HG03095 (cell line): ENCODE results near the gene NAA60.
"Not testable (repeated sequence)": the region's sequence is repeated elsewhere in the genome, so short reads cannot be mapped to it uniquely, and the experiment has no call there.

Experiments
- ATAC-seq: cut with Tn5 transposase; IDR thresholded peaks from one replicate; pipeline ENCODE4 v1.9.1; 2021; ENCODE audit warnings: moderate library complexity; ENCODE audit not compliant: unreplicated experiment

The NAA60 gene

DNA sequence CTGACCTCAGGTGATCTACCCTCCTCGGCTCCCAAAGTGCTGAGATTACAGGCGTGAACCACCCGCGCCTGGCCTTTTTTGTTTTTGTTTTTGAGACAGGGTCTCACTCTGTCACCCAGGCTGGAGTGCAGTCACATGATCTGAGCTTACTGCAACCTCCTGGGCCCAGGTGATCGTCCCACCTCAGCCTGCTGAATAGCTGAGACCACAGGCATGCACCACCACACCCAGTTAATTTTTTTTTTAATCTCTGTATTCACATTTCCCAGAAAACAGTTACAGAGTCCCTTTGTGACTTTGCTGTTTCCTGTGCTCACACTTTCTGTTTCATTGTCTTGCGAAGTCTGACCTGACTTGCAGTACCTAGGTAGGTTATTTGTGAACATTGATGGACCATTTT is 60.0 kb downstream of the NAA60 start:
- ATAC-seq: no peak

DNA sequence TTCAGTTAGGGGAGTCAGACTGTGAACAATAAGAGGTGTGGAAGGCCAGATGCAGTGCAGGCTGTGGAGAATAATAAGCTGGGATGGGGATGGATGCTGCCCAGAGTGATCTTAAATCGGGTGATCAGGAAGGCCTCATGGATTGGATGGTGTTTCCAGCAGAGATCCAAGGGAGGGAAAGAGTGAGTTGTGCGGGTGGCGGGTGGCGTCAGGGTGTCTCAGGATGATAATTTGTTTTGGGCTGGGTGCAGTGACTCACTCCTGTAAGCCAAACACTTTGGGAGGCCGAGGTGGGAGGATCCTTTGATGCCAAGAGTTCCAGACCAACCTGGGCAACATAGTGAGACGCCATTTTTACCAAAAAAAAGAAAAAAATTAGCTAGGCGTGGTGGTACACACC is 65.3 kb downstream of the NAA60 start:
- no peak for ATAC-seq

DNA sequence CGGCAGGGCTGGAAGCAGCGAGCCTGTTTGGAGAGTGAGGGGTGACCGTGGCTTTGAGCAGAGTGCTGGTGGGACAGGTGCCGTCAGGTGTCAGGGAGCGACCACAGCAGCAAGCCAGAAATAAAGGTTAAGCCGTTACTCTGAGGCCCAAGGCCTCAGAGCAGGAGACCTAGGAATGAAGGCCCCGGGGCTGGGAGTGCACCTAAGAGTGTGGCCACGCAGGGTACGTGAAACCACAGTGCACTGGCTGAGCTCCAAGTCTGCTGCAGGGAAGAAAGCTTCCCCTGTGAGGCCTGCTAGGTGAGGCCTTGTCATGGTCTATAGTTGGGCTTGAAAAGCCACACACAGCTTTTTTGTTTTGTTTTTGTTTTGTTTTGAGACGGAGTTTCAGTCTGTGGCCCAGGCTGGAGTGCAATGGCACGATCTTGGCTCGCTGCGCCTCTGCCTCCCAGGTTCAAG is 66.0 kb downstream of the NAA60 start:
- ATAC-seq: no peak

DNA sequence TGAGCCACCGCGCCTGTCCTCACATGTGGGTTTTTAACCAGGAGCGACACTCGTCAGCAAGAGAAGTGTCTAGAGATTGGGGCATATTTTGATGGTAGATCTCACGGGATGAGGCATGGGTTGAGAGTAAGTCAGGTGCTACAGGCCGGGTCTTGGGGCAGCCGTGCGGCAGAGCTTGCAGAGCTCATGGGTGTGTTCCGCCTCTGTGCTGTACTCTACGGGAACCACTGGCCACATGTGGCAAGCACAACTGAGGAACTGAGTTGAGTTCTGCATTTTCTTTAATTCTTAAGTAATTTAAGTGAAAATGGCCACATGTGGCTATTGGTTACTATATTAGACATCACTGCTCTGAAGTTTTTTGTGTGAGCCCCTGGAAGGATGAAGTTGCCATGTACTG is 66.9 kb downstream of the NAA60 start:
- no peak for ATAC-seq

DNA sequence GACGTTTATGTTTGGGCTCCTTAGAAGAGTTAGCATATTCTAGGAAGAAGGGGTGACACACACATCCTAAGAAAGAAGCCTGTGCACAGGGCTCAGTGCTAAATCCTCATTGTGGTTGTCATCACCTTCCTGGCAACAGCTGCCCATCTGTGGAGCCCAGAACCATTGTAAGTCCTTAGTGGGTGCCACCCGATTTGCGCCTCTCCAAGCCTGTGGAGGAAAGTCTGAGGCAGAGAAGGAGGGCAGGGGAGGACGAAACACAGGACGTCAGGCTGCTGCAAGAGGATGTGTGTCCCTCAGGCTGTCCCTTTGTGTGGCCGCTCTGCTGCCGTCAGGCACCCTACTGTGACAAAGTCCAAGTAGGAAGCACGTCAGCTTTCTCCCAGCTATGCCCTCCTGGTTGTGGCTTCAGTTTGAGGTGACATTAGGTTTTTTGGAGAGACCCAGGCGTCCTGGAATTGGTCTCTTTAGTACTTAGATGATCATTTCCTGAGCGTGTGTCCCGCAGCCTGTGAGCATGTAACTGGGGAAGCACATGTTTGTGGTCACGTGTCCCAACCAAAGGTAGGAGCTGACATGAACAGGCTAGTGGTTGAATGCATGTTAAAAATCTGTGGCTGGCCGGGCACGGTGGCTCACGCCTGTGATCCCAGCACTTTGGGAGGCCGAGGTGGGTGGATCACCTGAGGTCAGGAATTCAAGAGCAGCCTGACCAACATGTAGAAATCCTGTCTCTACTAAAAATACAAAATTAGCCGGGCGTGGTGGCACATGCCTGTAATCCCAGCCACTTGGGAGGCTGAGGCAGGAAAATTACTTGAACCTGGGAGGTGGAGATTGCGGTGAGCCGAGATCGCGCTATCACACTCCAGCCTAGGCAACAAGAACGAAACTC is 68.1 kb downstream of the NAA60 start:
- no peak for ATAC-seq

DNA sequence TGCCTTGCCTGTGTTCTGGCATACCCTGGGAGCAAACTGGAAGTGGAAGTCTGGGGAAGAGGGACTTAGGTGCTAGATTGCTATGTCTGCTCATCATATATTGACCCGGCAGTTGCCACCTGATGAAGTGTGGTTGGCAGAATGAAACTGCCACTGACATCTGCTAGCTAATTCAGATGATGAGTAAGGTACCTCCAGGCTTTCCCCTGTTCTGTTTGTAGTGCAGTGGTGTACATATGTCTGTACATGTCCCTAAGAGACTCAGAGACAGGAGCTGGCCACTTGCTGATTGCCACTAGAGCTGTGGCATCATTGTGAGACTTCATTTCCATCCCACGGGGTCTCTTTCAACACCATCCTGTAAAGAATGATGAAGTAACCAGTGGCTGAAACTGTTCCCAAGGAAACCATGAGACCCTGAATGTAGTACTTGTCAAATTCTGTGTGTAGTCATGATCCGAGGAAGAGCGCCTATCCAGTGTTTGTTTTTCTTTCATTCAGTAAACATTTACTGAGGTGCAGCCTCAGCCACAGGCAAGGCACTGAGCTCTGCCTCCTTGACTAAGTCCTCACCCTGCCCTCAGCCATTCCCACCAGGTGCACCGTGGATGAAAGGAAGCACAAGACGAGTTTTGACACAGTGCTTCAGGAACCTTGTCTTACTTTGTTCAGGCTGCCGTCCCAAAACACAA is 70.6 kb downstream of the NAA60 start:
- no peak for ATAC-seq

DNA sequence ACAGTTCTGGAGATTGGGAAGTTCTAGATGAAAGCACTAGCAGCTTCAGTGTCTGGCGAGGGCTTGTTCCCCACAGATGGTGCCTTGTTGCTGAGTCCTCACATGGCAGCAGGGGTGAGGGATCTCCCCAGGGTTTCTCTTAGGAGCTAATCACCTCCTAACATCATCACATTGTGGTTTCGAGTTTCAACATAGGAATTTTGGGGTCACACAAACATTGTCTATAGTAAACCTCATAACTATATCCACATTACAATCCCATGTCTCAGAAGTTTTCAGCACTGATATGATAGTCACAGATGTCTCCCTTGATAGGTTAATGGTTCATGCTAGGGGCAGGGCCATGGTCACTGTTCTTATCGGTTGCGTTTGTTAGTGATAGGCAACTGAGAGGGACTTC is 71.1 kb downstream of the NAA60 start:
- no peak for ATAC-seq

DNA sequence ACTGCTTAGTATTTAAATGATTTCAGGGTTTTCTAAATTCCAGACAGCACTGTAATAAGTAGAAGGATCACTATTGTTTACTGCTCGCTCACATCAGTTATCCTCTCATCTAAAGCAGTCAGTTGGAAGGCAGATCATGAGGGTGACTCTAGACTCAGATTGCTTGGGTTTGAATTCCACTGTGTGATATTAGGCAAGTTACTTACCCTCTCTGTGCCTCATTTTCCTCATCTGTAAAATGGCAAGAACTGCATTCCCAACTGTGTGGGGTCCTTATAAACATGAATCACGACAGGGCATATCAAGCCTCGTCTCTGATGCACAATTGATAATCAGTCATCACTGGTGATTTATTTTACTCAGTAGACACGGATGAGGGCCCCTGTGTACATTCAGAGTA is 72.4 kb downstream of the NAA60 start:
- ATAC-seq: no peak

DNA sequence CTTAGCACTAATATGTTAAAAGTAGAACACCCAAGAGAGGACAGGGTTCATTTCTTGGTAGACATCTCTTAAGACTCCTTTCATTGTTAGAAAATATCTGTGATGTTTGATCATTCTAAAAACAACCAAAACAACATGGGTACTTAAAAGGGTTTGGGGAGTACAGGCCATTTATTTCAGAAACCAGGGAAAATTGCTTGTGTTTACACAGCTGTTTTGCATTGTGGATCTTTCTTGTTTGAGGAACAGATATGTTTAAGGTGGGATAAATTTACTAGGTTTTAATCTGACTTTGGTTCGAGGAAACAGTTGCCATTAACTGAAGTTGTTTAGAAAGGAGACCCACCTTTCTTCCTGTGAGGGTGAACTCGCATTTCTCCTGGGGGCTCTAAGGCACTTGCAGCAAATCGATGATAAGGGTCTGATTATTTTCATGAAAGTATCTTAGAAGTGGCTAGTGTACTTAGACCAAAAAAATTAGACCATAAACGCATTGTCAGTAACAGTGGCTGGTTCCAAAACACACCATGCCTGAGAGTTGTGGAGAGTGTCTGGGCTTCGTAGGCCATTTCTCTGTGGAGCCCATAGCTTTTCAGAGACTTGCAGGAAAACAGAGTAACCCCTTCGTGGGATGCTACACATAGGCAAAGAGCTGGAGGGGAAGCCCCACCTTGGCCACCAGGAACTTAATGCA is 75.0 kb downstream of the NAA60 start:
- no peak for ATAC-seq

DNA sequence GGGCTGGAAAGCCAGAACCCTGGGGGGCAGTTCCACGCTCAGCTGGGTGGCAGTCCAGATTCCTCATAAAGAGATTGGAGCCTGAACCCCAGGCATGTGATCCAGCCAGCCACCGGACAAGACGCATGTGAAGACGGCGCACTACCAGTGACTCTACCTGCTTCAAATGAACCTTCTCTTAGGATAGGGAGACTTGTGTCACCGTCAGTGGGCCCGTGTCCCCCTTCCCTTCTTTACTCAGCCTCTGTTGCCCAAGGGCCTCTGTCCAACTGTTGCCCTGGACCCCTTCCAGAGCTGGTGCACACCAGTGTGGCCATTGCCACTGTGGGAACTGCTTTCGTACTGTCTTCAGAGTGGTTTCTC is 75.5 kb downstream of the NAA60 start:
- no peak for ATAC-seq

DNA sequence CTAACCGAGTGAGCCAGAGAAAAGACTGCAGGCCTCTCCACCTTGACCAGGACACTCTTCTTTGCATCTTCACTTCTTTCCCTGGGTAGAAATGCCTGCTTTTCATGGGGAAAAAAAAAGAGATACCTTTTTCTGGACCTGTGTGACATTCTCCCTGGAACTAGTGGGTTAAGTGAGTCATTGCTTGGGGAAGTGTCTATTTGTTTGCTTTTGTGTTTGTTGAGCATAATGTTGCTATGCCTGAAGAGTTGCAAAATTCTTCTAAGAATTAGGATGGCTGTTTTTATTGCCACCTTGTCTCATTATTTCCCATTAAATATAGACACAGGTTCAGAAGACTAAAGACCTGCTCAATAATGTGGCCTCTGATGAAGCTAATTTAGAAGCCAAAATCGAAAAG is 76.1 kb downstream of the NAA60 start:
- ATAC-seq: no peak

DNA sequence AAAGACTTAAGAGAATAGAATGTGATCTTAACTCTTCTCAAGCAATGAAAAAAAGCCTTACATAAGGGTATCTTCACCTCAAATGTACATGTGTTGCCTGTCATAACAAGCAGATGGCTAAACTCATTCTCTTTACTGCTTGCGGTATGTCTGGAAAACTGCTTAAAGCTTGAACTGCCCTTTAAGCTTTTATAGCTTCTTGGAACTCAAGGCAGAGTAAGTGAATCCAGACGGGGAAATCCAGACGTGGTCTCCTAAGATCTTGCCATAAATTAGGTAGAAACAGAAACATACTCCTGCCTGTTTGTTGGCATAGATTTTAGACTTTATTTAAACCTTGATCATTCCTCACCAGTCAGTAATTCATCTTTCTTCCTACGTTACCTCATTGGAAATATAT is 76.9 kb downstream of the NAA60 start:
- ATAC-seq: no peak

DNA sequence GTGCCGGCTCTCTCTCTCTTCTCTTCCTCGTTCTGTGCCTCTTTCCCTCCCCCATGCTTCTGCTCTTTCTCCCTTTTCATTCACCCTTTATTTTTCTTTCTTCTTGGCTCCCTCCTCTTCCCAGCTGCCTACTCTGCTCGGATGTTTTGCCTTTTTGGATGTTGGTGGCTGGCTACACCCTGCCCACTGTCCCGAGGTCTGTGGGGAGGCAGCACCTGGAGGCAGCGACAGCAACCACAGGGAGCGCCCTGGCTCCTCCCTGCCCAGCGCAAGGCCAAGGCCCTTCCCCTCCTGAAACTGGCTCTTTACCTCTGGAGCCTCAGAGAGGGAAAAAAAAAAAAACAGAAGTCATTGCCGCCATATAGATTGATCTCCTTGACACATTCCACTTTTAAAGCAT is 77.4 kb downstream of the NAA60 start:
- ATAC-seq: no peak

DNA sequence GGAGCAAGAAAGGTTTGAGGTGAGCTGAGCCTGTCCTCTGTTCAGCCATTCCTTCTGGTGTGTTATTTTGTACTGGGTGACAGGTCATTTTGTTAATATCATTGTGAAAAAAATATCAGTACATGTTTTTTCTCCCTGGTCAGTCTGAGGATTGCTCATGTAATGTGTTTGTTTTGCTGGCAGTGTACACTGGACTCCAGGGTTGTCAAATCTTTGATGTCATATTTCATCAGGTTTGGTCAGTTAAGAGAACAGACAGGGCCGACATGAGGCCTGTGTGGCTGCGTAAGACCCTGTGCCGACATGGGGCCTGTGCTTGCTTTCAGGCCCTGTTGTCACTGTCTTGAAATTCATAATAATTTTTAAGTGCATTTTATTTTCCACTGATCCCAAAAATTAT is 79.8 kb downstream of the NAA60 start:
- no peak for ATAC-seq

DNA sequence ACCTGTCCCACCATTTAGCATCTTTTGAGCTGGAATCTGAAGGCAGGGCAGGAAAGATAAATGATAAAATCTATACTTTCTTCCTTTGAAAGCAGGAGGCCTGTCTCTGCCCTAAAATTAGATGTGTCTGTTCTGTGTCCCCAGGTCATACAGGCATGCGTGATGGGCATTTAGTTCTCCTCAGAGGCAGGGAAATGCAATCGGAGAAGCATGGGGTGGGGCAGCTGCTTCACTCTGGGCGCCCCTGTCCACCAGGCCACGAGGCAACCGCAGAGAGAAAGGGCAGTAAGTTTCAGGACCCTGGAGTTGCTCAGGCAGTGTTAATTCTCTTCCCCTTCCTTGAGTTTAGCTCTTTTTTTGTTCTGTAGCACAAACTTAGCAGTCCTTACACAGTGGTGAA is 82.5 kb downstream of the NAA60 start:
- no peak for ATAC-seq

DNA sequence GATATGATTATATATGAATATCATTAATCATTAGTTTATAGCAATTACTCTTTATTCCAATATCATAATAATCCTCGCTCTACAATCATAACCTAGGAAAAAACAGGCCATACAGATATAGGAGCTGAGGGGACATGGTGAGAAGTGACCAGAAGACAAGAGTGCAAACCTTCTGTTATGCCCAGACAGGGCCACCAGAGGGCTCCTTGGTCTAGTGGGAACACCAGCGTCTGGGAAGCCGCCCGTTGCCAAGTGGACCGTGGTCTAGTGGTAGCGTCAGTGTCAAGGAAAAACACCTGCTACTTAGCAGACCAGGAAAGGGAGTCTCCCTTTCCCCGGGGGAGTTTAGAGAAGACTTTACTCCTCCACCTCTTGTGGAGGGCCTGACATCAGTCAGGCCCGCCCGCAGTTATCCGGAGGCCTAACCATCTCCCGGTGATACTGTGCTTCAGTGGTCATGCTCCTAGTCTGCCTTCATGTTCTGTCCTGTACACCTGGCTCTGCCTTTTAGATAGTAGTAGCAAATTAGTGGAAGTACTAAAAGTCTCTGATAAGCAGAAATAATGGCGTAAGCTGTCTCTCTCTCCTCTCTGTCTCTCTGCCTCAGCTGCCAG is 83.8 kb downstream of the NAA60 start:
- not testable (repeated sequence) for ATAC-seq

DNA sequence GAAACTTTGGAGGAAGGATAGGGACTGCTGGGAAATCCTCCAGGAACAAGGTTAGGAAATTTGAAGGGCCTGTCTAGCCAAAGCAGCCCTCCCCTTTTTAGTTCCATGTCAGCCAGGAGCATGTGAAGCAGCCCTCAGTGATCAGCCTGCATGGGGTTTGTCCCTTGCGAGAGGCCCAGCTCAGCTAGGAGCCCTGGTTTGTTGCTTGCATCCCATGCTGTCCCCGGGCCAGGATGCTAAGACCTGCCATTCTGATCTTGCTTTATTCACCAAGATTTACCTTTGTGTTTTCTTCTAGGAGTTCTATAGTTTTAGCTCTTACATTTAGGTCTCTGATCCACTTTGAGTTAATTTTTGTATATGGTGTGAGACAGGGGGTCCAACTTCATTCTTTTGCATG is 84.9 kb downstream of the NAA60 start:
- ATAC-seq: no peak

DNA sequence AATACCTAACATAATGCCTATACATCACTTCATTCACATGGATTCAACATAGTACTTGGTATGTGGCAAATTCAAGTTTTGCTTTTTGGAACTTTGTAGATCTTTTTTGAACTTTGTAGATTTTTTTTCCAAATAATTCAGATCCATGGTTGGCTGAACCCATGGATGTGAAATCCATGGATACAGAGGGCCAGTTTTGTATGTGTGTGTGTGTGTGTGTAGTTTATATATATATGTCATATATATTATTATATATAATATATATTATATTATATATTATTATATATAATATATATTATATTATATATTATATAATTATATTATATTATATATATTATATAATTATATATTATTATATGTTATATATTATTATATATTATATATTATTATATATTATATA is 85.7 kb downstream of the NAA60 start:
- ATAC-seq: no peak

DNA sequence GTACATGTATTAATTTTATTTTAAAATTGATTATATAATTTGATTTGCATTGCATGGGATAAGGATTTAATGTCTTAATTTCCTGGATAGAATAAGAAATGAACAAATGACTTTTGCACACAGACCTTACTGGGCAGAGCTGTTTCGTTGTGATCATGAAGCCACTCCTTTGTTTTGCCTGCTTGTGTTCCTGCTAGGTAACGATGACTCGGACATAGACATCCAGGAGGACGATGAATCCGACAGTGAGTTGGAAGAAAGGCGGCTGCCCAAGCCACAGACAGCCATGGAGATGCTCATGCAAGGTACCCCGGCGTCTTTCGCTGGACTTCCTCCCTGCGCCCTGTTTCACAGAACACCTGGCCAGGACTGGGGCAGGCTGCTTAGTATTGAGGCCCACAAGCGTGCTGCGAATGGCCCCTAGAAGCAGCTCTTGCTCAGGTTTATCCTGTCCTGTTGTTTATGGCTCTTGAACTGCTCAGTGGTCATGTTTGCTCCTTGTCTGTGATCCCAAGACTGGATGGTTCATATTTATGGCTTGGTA is 87.0 kb downstream of the NAA60 start:
- no peak for ATAC-seq

DNA sequence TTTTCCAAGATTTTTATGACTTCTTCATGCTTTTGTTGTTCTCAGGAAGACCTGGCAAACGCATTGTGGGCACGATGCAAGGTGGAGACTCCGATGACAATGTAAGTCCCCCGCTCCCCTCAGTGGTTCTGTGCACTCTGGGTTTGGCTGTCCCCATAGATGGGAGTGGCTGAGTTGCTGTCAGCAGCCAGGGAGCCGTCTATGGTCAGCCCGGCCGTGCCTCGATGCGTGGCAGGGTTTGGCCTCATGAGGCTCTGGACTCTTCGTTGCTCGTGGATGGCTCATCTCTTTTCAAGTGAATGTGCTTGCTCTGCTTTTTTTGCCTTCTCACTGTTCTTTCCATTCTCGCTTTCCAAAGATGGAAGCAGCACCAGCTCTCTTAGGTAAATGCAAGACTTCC is 89.3 kb downstream of the NAA60 start:
- ATAC-seq: no peak

DNA sequence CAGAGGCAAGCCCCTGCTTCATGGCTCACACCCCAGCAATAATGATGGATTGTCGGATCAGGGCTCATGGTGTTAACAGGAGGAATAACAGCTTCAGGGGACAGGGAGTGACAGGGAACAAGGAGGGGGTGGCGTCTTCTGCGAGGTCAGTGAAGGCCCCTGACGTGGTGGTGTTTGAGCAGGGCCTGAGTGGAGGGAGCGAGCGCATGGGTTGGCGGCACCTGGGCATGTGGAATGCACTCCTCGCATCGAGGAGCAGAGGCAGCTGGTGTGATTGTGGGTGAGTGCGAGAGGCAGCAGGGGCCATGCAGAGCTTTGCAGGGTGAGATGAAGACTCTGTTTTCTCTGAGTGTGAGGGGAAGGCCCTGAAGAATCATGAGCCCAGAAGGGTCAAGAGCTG is 90.6 kb downstream of the NAA60 start:
- no peak for ATAC-seq
